ENCODE data around the gene RABL2A. TPM values are rescaled to one million over a fixed set of nuclear protein-coding genes. Genes with fewer than 3 reads are reported as not detected.
"Not testable (repeated sequence)": the region's sequence is repeated elsewhere in the genome, so short reads cannot be mapped to it uniquely, and the experiment has no call there.

Gene RABL2A
- polyA plus RNA-seq, 2 of the 4 experiments (the other 2 are of a cell fraction) = 13.0 to 20.8 TPM

- H3K4me2 ChIP-seq = peak overlapping the region; percentile 70
- peak overlapping the region; percentile 73 to 92 for H3K27ac ChIP-seq
- POLR2A ChIA-PET; FAIRE-seq; H3K4me1 ChIP-seq; TF ChIP-seq FOSL2 (IDR thresholded peaks at IDR 0.05): not testable (repeated sequence)
- WGBS (ENCODE audit: missing lambda C conversion rate) = 1% methylated on average over 9 of the region's 20 CpGs
- H3K9me3 ChIP-seq = peaks cover 12% of the 10 kb centered on the region; the same call in 2 of the 3 replicates
- peak; percentile 22; the same call in 1 of the 3 replicates for TF ChIP-seq BCL3 (IDR thresholded peaks at IDR 0.05)
- peak; percentile 75 for TF ChIP-seq E2F6 (IDR thresholded peaks at IDR 0.05; ENCODE audit: borderline replicate concordance, low read depth)
- TF ChIP-seq CHD2 (IDR thresholded peaks at IDR 0.05; ENCODE audit: low read length, partially characterized antibody) = peak; percentile 13
- peak; percentile 44 to 65 for TF ChIP-seq RAD21 (conservative IDR thresholded peaks at IDR 0.05 in 1 of 2, IDR thresholded peaks at IDR 0.05 in 1 of 2)
- TF ChIP-seq GATA3 (IDR thresholded peaks at IDR 0.05; ENCODE audit: borderline replicate concordance) = peak; percentile 75
- TF ChIP-seq FOSL2 (CRISPR knock-in tag; IDR thresholded peaks at IDR 0.05) = peak; percentile 30; the same call in 1 of the 2 replicates
- TF ChIP-seq ATOH8 (CRISPR knock-in tag; IDR thresholded peaks at IDR 0.05; ENCODE audit: low read depth) = peak; percentile 69; the same call in 1 of the 2 replicates
- TF ChIP-seq HOXB5 (CRISPR knock-in tag; IDR thresholded peaks at IDR 0.05) = peak; percentile 74
- peak; percentile 48; the same call in 1 of the 2 replicates for TF ChIP-seq PHF8 (IDR thresholded peaks at IDR 0.05; ENCODE audit: borderline replicate concordance, low read depth)
- TF ChIP-seq HOXB13 (CRISPR knock-in tag; IDR thresholded peaks at IDR 0.05; ENCODE audit: low read depth) = peak; percentile 62; the same call in 1 of the 2 replicates
- TF ChIP-seq, protein P1, sequence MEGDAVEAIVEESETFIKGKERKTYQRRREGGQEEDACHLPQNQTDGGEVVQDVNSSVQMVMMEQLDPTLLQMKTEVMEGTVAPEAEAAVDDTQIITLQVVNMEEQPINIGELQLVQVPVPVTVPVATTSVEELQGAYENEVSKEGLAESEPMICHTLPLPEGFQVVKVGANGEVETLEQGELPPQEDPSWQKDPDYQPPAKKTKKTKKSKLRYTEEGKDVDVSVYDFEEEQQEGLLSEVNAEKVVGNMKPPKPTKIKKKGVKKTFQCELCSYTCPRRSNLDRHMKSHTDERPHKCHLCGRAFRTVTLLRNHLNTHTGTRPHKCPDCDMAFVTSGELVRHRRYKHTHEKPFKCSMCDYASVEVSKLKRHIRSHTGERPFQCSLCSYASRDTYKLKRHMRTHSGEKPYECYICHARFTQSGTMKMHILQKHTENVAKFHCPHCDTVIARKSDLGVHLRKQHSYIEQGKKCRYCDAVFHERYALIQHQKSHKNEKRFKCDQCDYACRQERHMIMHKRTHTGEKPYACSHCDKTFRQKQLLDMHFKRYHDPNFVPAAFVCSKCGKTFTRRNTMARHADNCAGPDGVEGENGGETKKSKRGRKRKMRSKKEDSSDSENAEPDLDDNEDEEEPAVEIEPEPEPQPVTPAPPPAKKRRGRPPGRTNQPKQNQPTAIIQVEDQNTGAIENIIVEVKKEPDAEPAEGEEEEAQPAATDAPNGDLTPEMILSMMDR (IDR thresholded peaks at IDR 0.05) = peak; percentile 98
- TF ChIP-seq, protein P2, sequence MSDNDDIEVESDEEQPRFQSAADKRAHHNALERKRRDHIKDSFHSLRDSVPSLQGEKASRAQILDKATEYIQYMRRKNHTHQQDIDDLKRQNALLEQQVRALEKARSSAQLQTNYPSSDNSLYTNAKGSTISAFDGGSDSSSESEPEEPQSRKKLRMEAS (IDR thresholded peaks at IDR 0.05) = peak; percentile 85
- peak; percentile 78 for TF ChIP-seq SMC3 (IDR thresholded peaks at IDR 0.05)
- DNase-seq (ENCODE audit: low read depth in 1 of 2, low spot score in 1 of 2) (peak; percentile 1 to 98), ATAC-seq (0 out of 6 replicates have a peak, but pooled peaks of 1 of the 2 experiments have one; percentile 48)
- CTCF ChIA-PET = interaction anchor here (0.6 to 1.3 kb wide), 3 partner anchors 107 to 947 kb away, joined by 3 to 4 read pairs (median 3); partner anchors contain the start of gene SLC35F5
- peak overlapping the region; percentile 50 for H3K4me3 ChIP-seq
Observed at GRCh38 chr2:113604085-113604477, 23.0 kb upstream of the RABL2A start.

- CTCF ChIA-PET = interaction anchor here (0.6 to 1.3 kb wide), 3 partner anchors 106 to 947 kb away, joined by 3 to 4 read pairs (median 3); partner anchors contain the start of gene SLC35F5
- Histone ChIP-seq H3K4me2 (peak overlapping the region; percentile 70), H3K9me3 (peaks cover 12% of the 10 kb centered on the region; the same call in 2 of the 3 replicates)
- H3K4me1 ChIP-seq; ATAC-seq; DNase-seq (ENCODE audit: low read depth in 1 of 2, low spot score in 1 of 2); H3K27ac ChIP-seq; POLR2A ChIA-PET; FAIRE-seq; H3K4me3 ChIP-seq: not testable (repeated sequence)
- 72% methylated on average over 5 of the region's 5 CpGs for WGBS (ENCODE audit: missing lambda C conversion rate)
Observed at GRCh38 chr2:113604661-113605060, 22.4 kb upstream of the RABL2A start.

DNA sequence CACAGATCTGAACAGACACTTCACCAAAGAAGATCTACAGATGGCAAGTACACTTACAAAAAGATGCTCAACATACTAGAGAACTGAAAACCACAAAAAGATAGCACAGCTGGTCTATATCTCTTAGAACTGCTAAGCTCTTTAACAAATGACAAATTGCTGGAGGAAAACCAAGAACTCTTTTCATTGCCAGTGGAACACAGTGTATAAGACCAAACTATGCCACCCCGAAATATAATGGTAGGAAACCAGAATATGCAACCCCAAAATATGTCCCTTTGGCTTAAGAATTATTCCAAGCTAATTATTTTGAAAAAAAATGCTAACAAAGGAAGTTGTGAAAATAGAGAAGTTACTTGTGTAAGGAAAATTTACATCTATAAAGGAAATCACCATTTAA, 21.0 kb upstream of the RABL2A start:
- ATAC-seq; H3K4me3 ChIP-seq; H3K4me2 ChIP-seq; H3K4me1 ChIP-seq; CTCF ChIA-PET; H3K27ac ChIP-seq; FAIRE-seq; POLR2A ChIA-PET; DNase-seq (ENCODE audit: low read depth in 1 of 2, low spot score in 1 of 2): not testable (repeated sequence)
- H3K9me3 ChIP-seq = peaks cover 12% of the 10 kb centered on the region; the same call in 2 of the 3 replicates
- 3% methylated on average over 1 of the region's 1 CpG for WGBS (ENCODE audit: missing lambda C conversion rate)

DNA sequence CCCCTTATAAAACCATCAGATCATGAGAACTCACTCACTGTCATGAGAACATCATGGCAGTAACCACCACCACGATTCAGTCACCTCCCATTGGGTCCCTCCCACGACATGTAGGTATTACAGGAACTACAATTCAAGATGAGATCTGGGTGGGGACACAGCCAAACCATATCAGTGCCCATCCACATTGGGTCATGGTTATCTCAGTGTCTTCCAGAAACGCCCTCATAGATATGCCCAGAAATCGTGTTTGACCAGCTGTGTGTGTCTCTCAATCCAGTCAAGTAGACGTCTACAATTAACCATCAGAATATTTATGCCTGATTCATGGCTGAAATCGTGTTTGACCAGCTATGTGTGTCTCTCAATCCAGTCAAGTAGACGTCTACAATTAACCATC, 17.2 kb upstream of the RABL2A start:
- ATAC-seq; H3K4me2 ChIP-seq; H3K4me1 ChIP-seq; CTCF ChIA-PET; H3K9me3 ChIP-seq; H3K27ac ChIP-seq; FAIRE-seq; H3K4me3 ChIP-seq; POLR2A ChIA-PET; DNase-seq (ENCODE audit: low read depth in 1 of 2, low spot score in 1 of 2): not testable (repeated sequence)
- WGBS (ENCODE audit: missing lambda C conversion rate) = 70% methylated on average over 6 of the region's 7 CpGs

GRCh38 chr2:113621002-113621401, 6.1 kb upstream of the RABL2A start:
- POLR2A ChIA-PET; H3K4me3 ChIP-seq; CTCF ChIA-PET; H3K9me3 ChIP-seq; ATAC-seq; DNase-seq (ENCODE audit: low read depth in 1 of 2, low spot score in 1 of 2); H3K4me2 ChIP-seq; FAIRE-seq; H3K4me1 ChIP-seq; H3K27ac ChIP-seq: not testable (repeated sequence)
- whole genome bisulfite sequencing (ENCODE audit: missing lambda C conversion rate) = no CpG with 5 or more reads among the region's 5 CpGs

DNA sequence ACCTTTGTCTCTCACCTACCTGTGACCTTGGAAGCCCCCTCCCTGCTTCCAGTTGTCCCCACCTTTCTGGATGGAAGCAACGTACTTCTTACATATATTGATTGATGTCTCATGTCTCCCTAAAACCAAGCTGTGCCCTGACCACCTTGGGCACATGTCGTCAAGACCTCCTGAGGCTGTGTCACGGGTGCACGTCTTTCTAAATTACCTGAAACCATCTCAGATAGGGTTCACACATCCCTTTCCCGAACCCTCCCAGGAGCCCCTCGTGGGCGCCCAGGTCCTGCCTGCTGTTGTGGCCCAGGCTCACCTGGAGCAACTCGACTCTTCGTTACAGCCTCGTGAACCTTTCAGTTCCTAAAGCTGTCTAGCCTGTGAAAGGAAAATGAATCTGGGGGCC, 1.2 kb upstream of the RABL2A start:
- FAIRE-seq; ATAC-seq; POLR2A ChIA-PET; H3K4me1 ChIP-seq; DNase-seq (ENCODE audit: low read depth in 1 of 2, low spot score in 1 of 2); CTCF ChIA-PET; H3K9me3 ChIP-seq; H3K27ac ChIP-seq; H3K4me3 ChIP-seq: not testable (repeated sequence)
- WGBS (ENCODE audit: missing lambda C conversion rate) = 89% methylated on average over 10 of the region's 10 CpGs
- peak overlapping the region; percentile 73; the same call in 2 of the 3 replicates for H3K4me2 ChIP-seq

All from A549 (cell line).